ENCODE measurements around the gene TSPAN18.
A peak's percentile ranks its signal among the peaks of the same experiment; 100 is the strongest.

DNA sequence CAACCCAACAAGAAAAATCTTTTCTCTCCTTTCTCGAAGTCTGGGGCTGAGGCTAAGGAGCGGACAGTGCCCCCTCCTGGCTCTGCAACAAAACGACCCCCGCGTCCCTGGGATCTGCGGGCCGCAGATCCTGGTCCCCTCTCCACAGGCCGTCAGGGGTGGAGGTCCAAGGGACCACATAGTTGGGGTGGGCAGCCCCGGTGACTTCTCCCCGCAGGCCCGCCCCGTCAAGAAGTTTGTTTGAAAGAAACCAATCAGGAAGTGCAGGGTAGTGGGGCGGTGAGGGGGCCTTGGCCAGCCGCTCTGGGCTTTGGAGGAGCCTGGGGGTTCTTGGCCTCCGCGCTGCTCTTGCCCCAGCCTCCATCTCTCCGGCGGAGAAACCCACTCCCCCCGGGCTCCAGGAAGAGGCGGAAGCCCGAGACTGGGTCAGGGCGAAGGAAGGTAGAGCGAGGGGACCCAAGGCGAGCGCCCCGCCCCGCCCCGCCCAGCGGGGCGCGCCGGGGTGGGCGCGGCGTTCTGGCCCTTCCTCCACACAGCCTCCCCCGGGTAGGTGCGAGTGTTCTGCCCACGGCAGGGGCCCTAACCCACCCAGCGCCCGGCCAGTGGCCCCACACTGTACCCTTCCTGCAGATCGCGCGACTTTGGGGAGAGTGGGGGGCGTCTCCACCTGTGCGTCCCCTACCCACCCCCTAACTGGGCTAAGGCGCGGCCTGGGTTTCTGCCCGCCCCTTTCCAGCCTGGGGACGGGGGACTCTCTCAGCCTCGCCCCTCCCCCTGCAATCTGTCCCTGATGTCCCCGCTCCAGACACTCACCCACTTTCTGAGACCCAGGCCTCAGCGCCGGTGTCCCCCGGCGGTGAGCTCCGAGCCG is 222.6 kb downstream of the TSPAN18 start:
- TF ChIP-seq, protein P1, sequence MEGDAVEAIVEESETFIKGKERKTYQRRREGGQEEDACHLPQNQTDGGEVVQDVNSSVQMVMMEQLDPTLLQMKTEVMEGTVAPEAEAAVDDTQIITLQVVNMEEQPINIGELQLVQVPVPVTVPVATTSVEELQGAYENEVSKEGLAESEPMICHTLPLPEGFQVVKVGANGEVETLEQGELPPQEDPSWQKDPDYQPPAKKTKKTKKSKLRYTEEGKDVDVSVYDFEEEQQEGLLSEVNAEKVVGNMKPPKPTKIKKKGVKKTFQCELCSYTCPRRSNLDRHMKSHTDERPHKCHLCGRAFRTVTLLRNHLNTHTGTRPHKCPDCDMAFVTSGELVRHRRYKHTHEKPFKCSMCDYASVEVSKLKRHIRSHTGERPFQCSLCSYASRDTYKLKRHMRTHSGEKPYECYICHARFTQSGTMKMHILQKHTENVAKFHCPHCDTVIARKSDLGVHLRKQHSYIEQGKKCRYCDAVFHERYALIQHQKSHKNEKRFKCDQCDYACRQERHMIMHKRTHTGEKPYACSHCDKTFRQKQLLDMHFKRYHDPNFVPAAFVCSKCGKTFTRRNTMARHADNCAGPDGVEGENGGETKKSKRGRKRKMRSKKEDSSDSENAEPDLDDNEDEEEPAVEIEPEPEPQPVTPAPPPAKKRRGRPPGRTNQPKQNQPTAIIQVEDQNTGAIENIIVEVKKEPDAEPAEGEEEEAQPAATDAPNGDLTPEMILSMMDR (IDR thresholded peaks at IDR 0.05) = peak in 2 of 3 experiments; percentile 20 to 21
- TF ChIP-seq POLR2AphosphoS5 (IDR thresholded peaks at IDR 0.05; ENCODE audit: insufficient read depth in 1 of 2, low read depth in 1 of 2) = peak in 1 of 2 donors; percentile 33
- TF ChIP-seq POLR2A (IDR thresholded peaks at IDR 0.05) = peak in 1 of 2 donors; percentile 20

Data from vagina (tissue), 2 donors.